T follicular helper cell (primary cell): ENCODE measurements around the gene QSER1.
A peak's percentile ranks its signal among the peaks of the same experiment; 100 is the strongest.

Experiments
- DNase-seq: peaks from one replicate; pipeline ENCODE4 v3.0.0-alpha.2; 2020; ENCODE audit warnings: low read depth

The QSER1 gene

GRCh38 chr11:32890843-32891656, 1.6 kb upstream of the QSER1 start:
- no peak for DNase-seq

GRCh38 chr11:32891657-32892354, 805 bp upstream of the QSER1 start:
- no peak for DNase-seq

- no peak for DNase-seq
These were observed 407 bp downstream of the QSER1 start for GRCh38 chr11:32893093-32893342.

GRCh38 chr11:32893343-32894148, 935 bp downstream of the QSER1 start:
- peak; percentile 22 for DNase-seq

GRCh38 chr11:32894149-32894827, 1.7 kb downstream of the QSER1 start:
- DNase-seq: peak; percentile 39

- DNase-seq: no peak
These were observed 2.3 kb downstream of the QSER1 start for GRCh38 chr11:32894921-32895320.

GRCh38 chr11:32895471-32895870, 2.9 kb downstream of the QSER1 start:
- DNase-seq: no peak

- no peak for DNase-seq
These were observed 4.5 kb downstream of the QSER1 start for GRCh38 chr11:32897103-32897502.

- no peak for DNase-seq
These were observed 6.8 kb downstream of the QSER1 start for GRCh38 chr11:32899438-32899837.

- no peak for DNase-seq
These were observed 9.6 kb downstream of the QSER1 start for GRCh38 chr11:32902089-32902665.

- DNase-seq: no peak
These were observed 12.5 kb downstream of the QSER1 start for GRCh38 chr11:32905028-32905667.

- no peak for DNase-seq
These were observed 16.0 kb downstream of the QSER1 start for GRCh38 chr11:32908619-32909018.

GRCh38 chr11:32911413-32911812, 18.8 kb downstream of the QSER1 start:
- DNase-seq: no peak

GRCh38 chr11:32913445-32913844, 20.8 kb downstream of the QSER1 start:
- no peak for DNase-seq

- DNase-seq: no peak
These were observed 23.8 kb downstream of the QSER1 start for GRCh38 chr11:32916361-32916760.

GRCh38 chr11:32916994-32917393, 24.4 kb downstream of the QSER1 start:
- no peak for DNase-seq

- DNase-seq: no peak
These were observed 25.8 kb downstream of the QSER1 start for GRCh38 chr11:32918427-32918826.

- DNase-seq: no peak
These were observed 26.7 kb downstream of the QSER1 start for GRCh38 chr11:32919338-32919737.

GRCh38 chr11:32920570-32920969, 28.0 kb downstream of the QSER1 start:
- no peak for DNase-seq

GRCh38 chr11:32921204-32921603, 28.6 kb downstream of the QSER1 start:
- DNase-seq: no peak

GRCh38 chr11:32931606-32932005, 39.0 kb downstream of the QSER1 start:
- DNase-seq: no peak
